NCI-H2081 (cell line): ENCODE data around the gene SHISA8.
"Not testable (repeated sequence)": the region's sequence is repeated elsewhere in the genome, so short reads cannot be mapped to it uniquely, and the experiment has no call there.

Experiments used
- DNase-seq, 2 experiments: peaks; one replicate each; lab custom pipeline; 2025; lab: John Stamatoyannopoulos, UW

Gene SHISA8

GRCh38 chr22:41899110-41899509 is 15.8 kb downstream of the SHISA8 start:
- DNase-seq = no peak

- DNase-seq = no peak
These were observed 16.2 kb downstream of the SHISA8 start for GRCh38 chr22:41898645-41899044.

- DNase-seq = no peak
These were observed 21.1 kb downstream of the SHISA8 start for GRCh38 chr22:41893591-41894375.

GRCh38 chr22:41892721-41893120 is 22.2 kb downstream of the SHISA8 start:
- no peak for DNase-seq

- DNase-seq = no peak
These were observed 23.5 kb downstream of the SHISA8 start for GRCh38 chr22:41891407-41891806.

GRCh38 chr22:41888627-41889200 is 26.2 kb downstream of the SHISA8 start:
- no peak for DNase-seq

- no peak for DNase-seq
These were observed 29.4 kb downstream of the SHISA8 start for GRCh38 chr22:41885516-41885915.

- no peak for DNase-seq
These were observed 29.8 kb downstream of the SHISA8 start for GRCh38 chr22:41885116-41885515.

- no peak for DNase-seq
These were observed 31.5 kb downstream of the SHISA8 start for GRCh38 chr22:41883400-41883799.

- no peak for DNase-seq
These were observed 34.2 kb downstream of the SHISA8 start for GRCh38 chr22:41880653-41881052.

- DNase-seq = peak in 1 of 2 experiments; percentile 9
These were observed 38.2 kb downstream of the SHISA8 start for GRCh38 chr22:41876675-41877074.

GRCh38 chr22:41876275-41876674 is 38.6 kb downstream of the SHISA8 start:
- no peak for DNase-seq

GRCh38 chr22:41875531-41876270 is 39.2 kb downstream of the SHISA8 start:
- DNase-seq = no peak

GRCh38 chr22:41874090-41874489 is 40.8 kb downstream of the SHISA8 start:
- DNase-seq = no peak

GRCh38 chr22:41873391-41873790 is 41.5 kb downstream of the SHISA8 start:
- no peak for DNase-seq

GRCh38 chr22:41870786-41871185 is 44.1 kb downstream of the SHISA8 start:
- DNase-seq = no peak

- DNase-seq = not testable (repeated sequence)
These were observed 44.8 kb downstream of the SHISA8 start for GRCh38 chr22:41870081-41870480.

- no peak for DNase-seq
These were observed 46.3 kb downstream of the SHISA8 start for GRCh38 chr22:41868556-41868955.

- no peak for DNase-seq
These were observed 51.4 kb downstream of the SHISA8 start for GRCh38 chr22:41863472-41863871.

- no peak for DNase-seq
These were observed 52.2 kb downstream of the SHISA8 start for GRCh38 chr22:41862530-41863266.

- DNase-seq = no peak
These were observed 52.7 kb downstream of the SHISA8 start for GRCh38 chr22:41862160-41862529.
